ENCODE measurements around the gene NSD1.
"Not testable (repeated sequence)": the region's sequence is repeated elsewhere in the genome, so short reads cannot be mapped to it uniquely, and the experiment has no call there.

NSD1 gene

GRCh38 chr5:177232761-177233160 is 99.2 kb downstream of the NSD1 start:
- DNase-seq = no peak

- no peak for DNase-seq
Observed at GRCh38 chr5:177233206-177233605, 99.6 kb downstream of the NSD1 start.

- no peak for DNase-seq
Observed at GRCh38 chr5:177233802-177234201, 100.2 kb downstream of the NSD1 start.

GRCh38 chr5:177234841-177235240 is 101.3 kb downstream of the NSD1 start:
- DNase-seq = no peak

- DNase-seq = no peak
Observed at GRCh38 chr5:177241768-177242167, 108.2 kb downstream of the NSD1 start.

- DNase-seq = no peak
Observed at GRCh38 chr5:177242304-177242703, 108.7 kb downstream of the NSD1 start.

GRCh38 chr5:177249761-177250537 is 116.4 kb downstream of the NSD1 start:
- DNase-seq = no peak

- no peak for DNase-seq
Observed at GRCh38 chr5:177253252-177253651, 119.7 kb downstream of the NSD1 start.

- DNase-seq = no peak
Observed at GRCh38 chr5:177256296-177256695, 122.7 kb downstream of the NSD1 start.

GRCh38 chr5:177258711-177259110 is 125.1 kb downstream of the NSD1 start:
- DNase-seq = not testable (repeated sequence)

- no peak for DNase-seq
Observed at GRCh38 chr5:177260961-177261360, 127.4 kb downstream of the NSD1 start.

GRCh38 chr5:177261510-177261909 is 127.9 kb downstream of the NSD1 start:
- no peak for DNase-seq

- DNase-seq = no peak
Observed at GRCh38 chr5:177264178-177264577, 130.6 kb downstream of the NSD1 start.

- DNase-seq = no peak
Observed at GRCh38 chr5:177265395-177265794, 131.8 kb downstream of the NSD1 start.

GRCh38 chr5:177269232-177269895 is 135.8 kb downstream of the NSD1 start:
- no peak for DNase-seq

- DNase-seq = no peak
Observed at GRCh38 chr5:177269976-177270375, 136.4 kb downstream of the NSD1 start.

GRCh38 chr5:177270653-177271052 is 137.1 kb downstream of the NSD1 start:
- DNase-seq = no peak

GRCh38 chr5:177271113-177271512 is 137.5 kb downstream of the NSD1 start:
- DNase-seq = no peak

GRCh38 chr5:177275883-177276282 is 142.3 kb downstream of the NSD1 start:
- no peak for DNase-seq

GRCh38 chr5:177276886-177277285 is 143.3 kb downstream of the NSD1 start:
- no peak for DNase-seq

- DNase-seq = no peak
Observed at GRCh38 chr5:177288191-177288590, 154.6 kb downstream of the NSD1 start.

GRCh38 chr5:177290816-177291596 is 157.4 kb downstream of the NSD1 start:
- DNase-seq = no peak

- DNase-seq = no peak
Observed at GRCh38 chr5:177291735-177292134, 158.2 kb downstream of the NSD1 start.

Measured in hematopoietic multipotent progenitor cell treated with erythropoietin and hydrocortisone succinate and interleukin-3 and kit ligand, for 6 days (in vitro differentiated cells).